Prostate gland (tissue), 2 donors: ENCODE measurements around the gene SORBS1.

Source experiments
- POLR2A ChIP-seq: fragments of 450-650 bp; IDR thresholded peaks from one replicate; pipeline ENCODE4 v1.6.1; 2016; ENCODE audit warnings: antibody characterized with exemption, mild to moderate bottlenecking
- TF ChIP-seq, protein P1 (sequence below), 4 experiments: fragments of 200-600 bp in 2 of 4; fragments of 450-650 bp in 2 of 4; sonication (generic) in 2 of 4; IDR thresholded peaks; 1 replicate in 3 of 4; 2 replicates in 1 of 4; pipeline ENCODE4 v1.5.1; 2016 to 2019; ENCODE audit warnings: antibody characterized with exemption in 4 of 4, mild to moderate bottlenecking in 2 of 4, moderate library complexity in 2 of 4

DNA sequence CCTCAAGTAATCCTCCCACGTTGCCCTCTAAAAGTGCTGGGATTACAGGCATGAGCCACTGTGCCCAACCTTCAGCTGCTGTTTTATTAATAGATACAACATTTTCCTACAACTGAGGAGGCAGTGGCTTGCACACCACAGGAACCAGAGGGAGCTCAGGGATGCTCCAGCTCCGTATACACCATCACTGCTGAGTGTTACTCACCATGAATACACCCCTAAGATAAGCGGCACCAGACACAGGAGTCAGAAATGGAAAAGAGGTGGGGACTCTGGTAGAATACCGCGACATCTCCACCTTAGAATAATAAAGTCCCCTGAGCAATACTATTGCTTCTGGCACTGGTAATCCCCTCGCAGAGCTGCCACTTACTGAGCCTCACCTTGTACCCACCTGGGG is 201.7 kb downstream of the SORBS1 start:
- TF ChIP-seq, protein P1, sequence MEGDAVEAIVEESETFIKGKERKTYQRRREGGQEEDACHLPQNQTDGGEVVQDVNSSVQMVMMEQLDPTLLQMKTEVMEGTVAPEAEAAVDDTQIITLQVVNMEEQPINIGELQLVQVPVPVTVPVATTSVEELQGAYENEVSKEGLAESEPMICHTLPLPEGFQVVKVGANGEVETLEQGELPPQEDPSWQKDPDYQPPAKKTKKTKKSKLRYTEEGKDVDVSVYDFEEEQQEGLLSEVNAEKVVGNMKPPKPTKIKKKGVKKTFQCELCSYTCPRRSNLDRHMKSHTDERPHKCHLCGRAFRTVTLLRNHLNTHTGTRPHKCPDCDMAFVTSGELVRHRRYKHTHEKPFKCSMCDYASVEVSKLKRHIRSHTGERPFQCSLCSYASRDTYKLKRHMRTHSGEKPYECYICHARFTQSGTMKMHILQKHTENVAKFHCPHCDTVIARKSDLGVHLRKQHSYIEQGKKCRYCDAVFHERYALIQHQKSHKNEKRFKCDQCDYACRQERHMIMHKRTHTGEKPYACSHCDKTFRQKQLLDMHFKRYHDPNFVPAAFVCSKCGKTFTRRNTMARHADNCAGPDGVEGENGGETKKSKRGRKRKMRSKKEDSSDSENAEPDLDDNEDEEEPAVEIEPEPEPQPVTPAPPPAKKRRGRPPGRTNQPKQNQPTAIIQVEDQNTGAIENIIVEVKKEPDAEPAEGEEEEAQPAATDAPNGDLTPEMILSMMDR (IDR thresholded peaks at IDR 0.05) = no peak
- no peak for TF ChIP-seq POLR2A
